Neural cell (in vitro differentiated cells): Measurements from ENCODE around the gene NAPG. TPM values are rescaled to one million over a fixed set of nuclear protein-coding genes. Genes with fewer than 3 reads are reported as not detected.

Experiments used
- H2AFZ ChIP-seq: fragments of 200-600, 300-800 bp; sonication (generic), shearing (Covaris generic); 2 replicates; pipeline ENCODE4 v1.6.0; 2014; ENCODE audit warnings: low read depth, mild to moderate bottlenecking, antibody characterized with exemption, low read length, moderate library complexity
- H3F3A ChIP-seq: fragments of 200-600 bp; shearing (Covaris generic); 2 replicates; pipeline ENCODE4 v1.6.1; 2016; ENCODE audit warnings: mild to moderate bottlenecking, moderate library complexity, mixed read lengths, antibody characterized with exemption, low read length; ENCODE audit not compliant: insufficient read depth, poor library complexity, severe bottlenecking
- H3K27ac ChIP-seq: fragments of 200-600, 300-800 bp; sonication (generic), shearing (Covaris generic); 2 replicates; pipeline ENCODE4 v1.5.1; 2014; ENCODE audit warnings: mild to moderate bottlenecking, low read length, moderate library complexity
- H3K27me3 ChIP-seq: fragments of 300-800, 200-600 bp; sonication (generic), shearing (Covaris generic); 2 replicates; pipeline ENCODE4 v1.6.0; 2014; ENCODE audit warnings: mild to moderate bottlenecking, low read depth, low read length, moderate library complexity; ENCODE audit not compliant: insufficient read depth
- H3K36me3 ChIP-seq: fragments of 300-800, 200-600 bp; sonication (generic), shearing (Covaris generic); 2 replicates; pipeline ENCODE4 v1.5.1; 2014; ENCODE audit warnings: mild to moderate bottlenecking, antibody characterized with exemption, low read length, moderate library complexity; ENCODE audit not compliant: insufficient read depth
- H3K4me2 ChIP-seq: fragments of 300-800, 200-600 bp; sonication (generic), shearing (Covaris generic); 2 replicates; pipeline ENCODE4 v1.6.0; 2014; ENCODE audit warnings: mild to moderate bottlenecking, low read length
- H3K4me3 ChIP-seq: fragments of 300-800, 200-600 bp; sonication (generic), shearing (Covaris generic); 2 replicates; pipeline ENCODE4 v1.5.1; 2014; ENCODE audit warnings: mild to moderate bottlenecking, low read length, moderate library complexity
- H3K79me2 ChIP-seq: fragments of 200-600 bp; shearing (Covaris generic); replicated peaks from 2 replicates; pipeline ENCODE4 v1.6.0; 2014; ENCODE audit warnings: mild to moderate bottlenecking, low read length, moderate library complexity; ENCODE audit not compliant: insufficient read depth
- H3K9ac ChIP-seq: fragments of 300-800, 200-600 bp; sonication (generic), shearing (Covaris generic); 2 replicates; pipeline ENCODE4 v1.6.1; 2016; ENCODE audit warnings: mild to moderate bottlenecking, low read length, mixed read lengths
- H3K9me2 ChIP-seq: fragments of 200-600 bp; shearing (Covaris generic); 2 replicates; pipeline ENCODE4 v1.6.1; 2016; ENCODE audit warnings: mild to moderate bottlenecking, low read length, mixed read lengths; ENCODE audit not compliant: insufficient read depth
- H3K9me3 ChIP-seq: fragments of 200-600, 300-800 bp; sonication (generic), shearing (Covaris generic); 2 replicates; pipeline ENCODE4 v1.6.1; 2016; ENCODE audit warnings: mild to moderate bottlenecking, mixed run types, low read length, moderate library complexity, mixed read lengths
- H4K20me1 ChIP-seq: fragments of 200-600 bp; shearing (Covaris generic); 2 replicates; pipeline ENCODE4 v1.6.1; 2016; ENCODE audit warnings: mild to moderate bottlenecking, mixed run types; ENCODE audit not compliant: insufficient read depth
- EP300 ChIP-seq: fragments of 450-650 bp; conservative IDR thresholded peaks from 2 replicates; pipeline ENCODE4 v1.6.1; 2014; ENCODE audit warnings: antibody characterized with exemption, mild to moderate bottlenecking, moderate library complexity; ENCODE audit not compliant: poor library complexity, severe bottlenecking
- EZH2 ChIP-seq: fragments of 200-600, 300-800 bp; shearing (Covaris generic), sonication (generic); IDR thresholded peaks from 2 replicates; pipeline ENCODE4 v1.6.1; 2014; ENCODE audit warnings: antibody characterized with exemption, low read length, borderline replicate concordance, mild to moderate bottlenecking; ENCODE audit not compliant: insufficient read depth, poor library complexity, severe bottlenecking
- MXI1 ChIP-seq: fragments of 450-650 bp; conservative IDR thresholded peaks from 2 replicates; pipeline ENCODE4 v1.6.1; 2014; ENCODE audit warnings: antibody characterized with exemption, mild to moderate bottlenecking; ENCODE audit not compliant: poor library complexity, severe bottlenecking
- POLR2AphosphoS5 ChIP-seq: IDR thresholded peaks from 2 replicates; pipeline ENCODE4 v1.6.1; 2012
- RAD21 ChIP-seq: fragments of 450-650 bp; conservative IDR thresholded peaks from 2 replicates; pipeline ENCODE4 v1.6.1; 2014; ENCODE audit warnings: antibody characterized with exemption, mild to moderate bottlenecking, moderate library complexity
- REST ChIP-seq: IDR thresholded peaks from 2 replicates; pipeline ENCODE4 v1.6.1; 2012; ENCODE audit warnings: borderline replicate concordance
- SMC3 ChIP-seq: fragments of 450-650 bp; conservative IDR thresholded peaks from 2 replicates; pipeline ENCODE4 v1.6.1; 2014; ENCODE audit warnings: antibody characterized with exemption, mild to moderate bottlenecking, moderate library complexity; ENCODE audit not compliant: poor library complexity
- TAF1 ChIP-seq: IDR thresholded peaks from 2 replicates; pipeline ENCODE4 v1.6.1; 2012; ENCODE audit warnings: low read depth
- polyA plus RNA-seq: library from polyadenylated mRNA; depleted of rRNA; stranded (reverse); fragments of >200 nt; gene quantifications from 2 replicates; pipeline ENCODE4 v1.2.3, GENCODE V29; 2014
- TF ChIP-seq, protein P1 (sequence below): fragments of 450-650 bp; IDR thresholded peaks from 2 replicates; pipeline ENCODE4 v1.5.1; 2014; ENCODE audit warnings: antibody characterized with exemption, mild to moderate bottlenecking, moderate library complexity; ENCODE audit not compliant: poor library complexity, severe bottlenecking

Gene NAPG
- polyA plus RNA-seq, 1 donor from 2014 or later: 93.9 TPM

- H3K36me3 ChIP-seq: no peaks in the 10 kb centered on the region
- H3K9me2 ChIP-seq: no peaks in the 10 kb centered on the region
- H3K4me3 ChIP-seq: no peak overlapping the region
- no peak overlapping the region for H3K27ac ChIP-seq
- H4K20me1 ChIP-seq: no peaks in the 10 kb centered on the region
- TF ChIP-seq RAD21 (peak; percentile 96), POLR2AphosphoS5 (no peak), SMC3 (peak; percentile 97), MXI1 (peak; percentile 27)
- TF ChIP-seq, protein P1, sequence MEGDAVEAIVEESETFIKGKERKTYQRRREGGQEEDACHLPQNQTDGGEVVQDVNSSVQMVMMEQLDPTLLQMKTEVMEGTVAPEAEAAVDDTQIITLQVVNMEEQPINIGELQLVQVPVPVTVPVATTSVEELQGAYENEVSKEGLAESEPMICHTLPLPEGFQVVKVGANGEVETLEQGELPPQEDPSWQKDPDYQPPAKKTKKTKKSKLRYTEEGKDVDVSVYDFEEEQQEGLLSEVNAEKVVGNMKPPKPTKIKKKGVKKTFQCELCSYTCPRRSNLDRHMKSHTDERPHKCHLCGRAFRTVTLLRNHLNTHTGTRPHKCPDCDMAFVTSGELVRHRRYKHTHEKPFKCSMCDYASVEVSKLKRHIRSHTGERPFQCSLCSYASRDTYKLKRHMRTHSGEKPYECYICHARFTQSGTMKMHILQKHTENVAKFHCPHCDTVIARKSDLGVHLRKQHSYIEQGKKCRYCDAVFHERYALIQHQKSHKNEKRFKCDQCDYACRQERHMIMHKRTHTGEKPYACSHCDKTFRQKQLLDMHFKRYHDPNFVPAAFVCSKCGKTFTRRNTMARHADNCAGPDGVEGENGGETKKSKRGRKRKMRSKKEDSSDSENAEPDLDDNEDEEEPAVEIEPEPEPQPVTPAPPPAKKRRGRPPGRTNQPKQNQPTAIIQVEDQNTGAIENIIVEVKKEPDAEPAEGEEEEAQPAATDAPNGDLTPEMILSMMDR: peak; percentile 92
- no peaks in the 10 kb centered on the region for H3F3A ChIP-seq
- H3K4me2 ChIP-seq: no peak overlapping the region
- no peaks in the 10 kb centered on the region for H3K9me3 ChIP-seq
- H3K9ac ChIP-seq: no peak overlapping the region
- H3K27me3 ChIP-seq: no peaks in the 10 kb centered on the region
- no peaks in the 10 kb centered on the region for H3K79me2 ChIP-seq
- H2AFZ ChIP-seq: no peak overlapping the region
These were observed 5.6 kb upstream of the NAPG start for GRCh38 chr18:10519999-10520935.

DNA sequence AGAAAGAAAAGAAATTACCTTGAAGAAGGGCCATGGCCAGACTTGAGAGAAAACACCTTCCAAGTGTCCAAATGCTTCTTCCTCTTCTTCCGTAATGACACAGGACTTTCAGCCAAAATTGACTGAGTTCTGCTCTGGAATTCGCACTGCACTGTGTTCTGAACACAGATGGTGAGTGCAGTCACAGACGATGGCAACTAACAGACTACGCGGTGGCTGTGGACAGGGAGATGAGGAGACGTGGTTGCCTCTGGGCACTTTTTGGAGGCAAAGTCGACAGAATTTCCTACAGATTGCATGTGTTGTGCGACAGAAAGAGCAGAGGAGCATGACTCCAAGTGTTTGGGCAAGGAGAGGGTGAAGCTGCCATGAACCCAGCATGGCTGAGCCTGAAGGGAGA lies 4.3 kb upstream of the NAPG start:
- Histone ChIP-seq H3K9ac (no peak overlapping the region), H3K4me2 (no peak overlapping the region), H3F3A (no peaks in the 10 kb centered on the region), H3K4me3 (no peak overlapping the region), H3K79me2 (peaks cover 3% of the 10 kb centered on the region), H3K27ac (no peak overlapping the region), H3K36me3 (no peaks in the 10 kb centered on the region), H3K9me3 (no peaks in the 10 kb centered on the region), H4K20me1 (no peaks in the 10 kb centered on the region), H3K27me3 (no peaks in the 10 kb centered on the region), H2AFZ (no peak overlapping the region), H3K9me2 (no peaks in the 10 kb centered on the region)
- no peak for TF ChIP-seq EP300
- no peak for TF ChIP-seq TAF1
- TF ChIP-seq REST: no peak
- TF ChIP-seq, protein P1: no peak
- TF ChIP-seq EZH2: no peak
- no peak for TF ChIP-seq POLR2AphosphoS5
- no peak for TF ChIP-seq RAD21
- no peak for TF ChIP-seq SMC3
- TF ChIP-seq MXI1: no peak
